Esophagus muscularis mucosa (tissue), 3 donors: ENCODE measurements around the gene MLLT11.

Experiments used
- CTCF ChIP-seq, 3 experiments: fragments of 200-600 bp in 2 of 3; fragments of 450-650 bp in 1 of 3; sonication (generic) in 2 of 3; IDR thresholded peaks; one replicate each; pipeline ENCODE4 v1.5.1; 2017 to 2019; ENCODE audit warnings: antibody characterized with exemption in 3 of 3, mild to moderate bottlenecking in 2 of 3, moderate library complexity in 1 of 3
- POLR2AphosphoS5 ChIP-seq, 2 donors: sonication (generic); formaldehyde crosslinking; IDR thresholded peaks; one replicate each; pipeline ENCODE4 v1.6.1; 2017; ENCODE audit warnings: antibody characterized with exemption in 2 of 2

- TF ChIP-seq CTCF (IDR thresholded peaks at IDR 0.05) (peak; percentile 73 to 79 (median 79)), POLR2AphosphoS5 (IDR thresholded peaks at IDR 0.05) (peak; percentile 27 to 70)
Measured at GRCh38 chr1:151024540-151025146, 35.6 kb upstream of the MLLT11 start.
